Measurements from ENCODE around the gene SLC5A2.
A peak's percentile ranks its signal among the peaks of the same experiment; 100 is the strongest.

SLC5A2 gene

DNA sequence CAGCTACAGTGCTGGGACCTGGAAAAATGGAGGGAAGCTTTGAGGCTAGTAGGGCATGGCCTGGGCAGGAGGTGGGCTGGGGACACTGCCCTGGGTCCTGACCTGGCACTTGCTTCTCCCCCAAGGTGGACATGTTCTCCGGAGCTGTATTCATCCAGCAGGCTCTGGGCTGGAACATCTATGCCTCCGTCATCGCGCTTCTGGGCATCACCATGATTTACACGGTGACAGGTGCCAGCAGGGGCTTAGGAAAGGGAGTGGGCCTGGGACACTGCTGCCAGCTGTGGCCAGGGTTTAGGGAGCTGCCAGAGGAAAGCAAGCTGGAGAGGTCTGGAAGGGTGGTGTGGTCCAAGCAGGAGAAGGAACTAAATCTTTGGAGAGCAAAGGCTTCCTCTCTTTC, 3.1 kb downstream of the SLC5A2 start:
- TF ChIP-seq CTCF (IDR thresholded peaks at IDR 0.05; ENCODE audit: insufficient read depth, low read length, poor library complexity, severe bottlenecking) = no peak

GRCh38 chr16:31487071-31487719, 4.3 kb downstream of the SLC5A2 start:
- Histone ChIP-seq H3K4me3 (replicated peaks; ENCODE audit: low read depth, low read length) (peak overlapping the region; percentile 55), H3K36me3 (ENCODE audit: control insufficient read depth, insufficient read depth, low read length) (peaks cover 9% of the 10 kb centered on the region), H3K27me3 (replicated peaks; ENCODE audit: control insufficient read depth, insufficient read depth, low read length) (no peaks in the 10 kb centered on the region; the same call in 1 of the 2 replicates)
- no peak for DNase-seq (ENCODE audit: extremely low read depth, insufficient read length)
- TF ChIP-seq CTCF (IDR thresholded peaks at IDR 0.05; ENCODE audit: insufficient read depth, low read length, poor library complexity, severe bottlenecking) = no peak

More for the DNA sequence above, 3.1 kb downstream of the SLC5A2 start:
- H3K4me3 ChIP-seq (replicated peaks; ENCODE audit: low read depth, low read length) = no peak overlapping the region
- no peak for DNase-seq (ENCODE audit: extremely low read depth, insufficient read length)
- H3K36me3 ChIP-seq (ENCODE audit: control insufficient read depth, insufficient read depth, low read length) = peaks cover 2% of the 10 kb centered on the region
- no peaks in the 10 kb centered on the region; the same call in 1 of the 2 replicates for H3K27me3 ChIP-seq (replicated peaks; ENCODE audit: control insufficient read depth, insufficient read depth, low read length)

GRCh38 chr16:31487720-31488467, 5.0 kb downstream of the SLC5A2 start:
- peak; percentile 68 for DNase-seq (ENCODE audit: extremely low read depth, insufficient read length)
- no peak for TF ChIP-seq CTCF (IDR thresholded peaks at IDR 0.05; ENCODE audit: insufficient read depth, low read length, poor library complexity, severe bottlenecking)
- no peaks in the 10 kb centered on the region; the same call in 1 of the 2 replicates for H3K27me3 ChIP-seq (replicated peaks; ENCODE audit: control insufficient read depth, insufficient read depth, low read length)

DNA sequence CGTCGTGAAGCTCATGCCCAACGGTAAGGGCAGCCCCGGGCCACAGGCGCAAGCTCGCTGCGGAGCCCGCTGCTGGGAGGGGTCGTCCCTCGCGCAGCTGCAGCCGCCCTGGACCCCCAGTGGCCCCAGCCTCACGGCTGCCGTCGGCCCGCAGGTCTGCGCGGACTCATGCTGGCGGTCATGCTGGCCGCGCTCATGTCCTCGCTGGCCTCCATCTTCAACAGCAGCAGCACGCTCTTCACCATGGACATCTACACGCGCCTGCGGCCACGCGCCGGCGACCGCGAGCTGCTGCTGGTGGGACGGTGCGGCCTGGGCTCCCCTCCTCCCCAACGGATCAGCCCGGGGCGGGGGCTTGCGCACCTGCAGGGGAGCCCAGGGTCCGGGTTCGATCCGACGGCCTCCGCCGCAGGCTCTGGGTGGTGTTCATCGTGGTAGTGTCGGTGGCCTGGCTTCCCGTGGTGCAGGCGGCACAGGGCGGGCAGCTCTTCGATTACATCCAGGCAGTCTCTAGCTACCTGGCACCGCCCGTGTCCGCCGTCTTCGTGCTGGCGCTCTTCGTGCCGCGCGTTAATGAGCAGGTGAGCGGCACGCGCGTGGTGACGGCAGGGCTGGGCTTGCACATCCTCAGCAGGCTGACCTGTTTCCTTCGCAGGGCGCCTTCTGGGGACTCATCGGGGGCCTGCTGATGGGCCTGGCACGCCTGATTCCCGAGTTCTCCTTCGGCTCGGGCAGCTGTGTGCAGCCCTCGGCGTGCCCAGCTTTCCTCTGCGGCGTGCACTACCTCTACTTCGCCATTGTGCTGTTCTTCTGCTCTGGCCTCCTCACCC, 5.8 kb downstream of the SLC5A2 start:
- DNase-seq (ENCODE audit: extremely low read depth, insufficient read length) = no peak
- H3K36me3 ChIP-seq (ENCODE audit: control insufficient read depth, insufficient read depth, low read length) = peaks cover 17% of the 10 kb centered on the region
- H3K27me3 ChIP-seq (replicated peaks; ENCODE audit: control insufficient read depth, insufficient read depth, low read length) = no peaks in the 10 kb centered on the region; the same call in 1 of the 2 replicates
- no peak for TF ChIP-seq CTCF (IDR thresholded peaks at IDR 0.05; ENCODE audit: insufficient read depth, low read length, poor library complexity, severe bottlenecking)
- no peak overlapping the region for H3K4me3 ChIP-seq (replicated peaks; ENCODE audit: low read depth, low read length)

More at GRCh38 chr16:31487720-31488467, 5.0 kb downstream of the SLC5A2 start:
- peak overlapping the region; percentile 55 for H3K4me3 ChIP-seq (replicated peaks; ENCODE audit: low read depth, low read length)
- H3K36me3 ChIP-seq (ENCODE audit: control insufficient read depth, insufficient read depth, low read length) = peaks cover 11% of the 10 kb centered on the region

DNA sequence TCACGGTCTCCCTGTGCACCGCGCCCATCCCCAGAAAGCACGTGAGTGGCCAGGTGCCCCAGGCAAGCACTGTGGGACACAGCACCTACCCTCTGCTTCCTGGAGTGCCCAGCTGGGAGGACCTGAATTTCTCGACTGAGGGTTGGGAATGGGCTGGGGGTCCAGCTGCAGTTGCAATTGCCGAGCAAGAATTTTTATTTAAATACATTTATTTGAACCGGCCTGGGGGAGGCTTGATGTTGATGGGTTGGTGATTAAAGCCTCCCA, 6.3 kb downstream of the SLC5A2 start:
- TF ChIP-seq CTCF (IDR thresholded peaks at IDR 0.05; ENCODE audit: insufficient read depth, low read length, poor library complexity, severe bottlenecking) = no peak
- DNase-seq (ENCODE audit: extremely low read depth, insufficient read length) = no peak
- Histone ChIP-seq H3K4me3 (replicated peaks; ENCODE audit: low read depth, low read length) (no peak overlapping the region), H3K36me3 (ENCODE audit: control insufficient read depth, insufficient read depth, low read length) (peaks cover 18% of the 10 kb centered on the region), H3K27me3 (replicated peaks; ENCODE audit: control insufficient read depth, insufficient read depth, low read length) (no peaks in the 10 kb centered on the region; the same call in 1 of the 2 replicates)

All from GM06990 (cell line).